D341Med (cell line): ENCODE measurements around the gene ZNF138.

Experiments used
- DNase-seq: peaks from one replicate; pipeline ENCODE4 v3.0.0; 2012; ENCODE audit warnings: low spot score

ZNF138 gene

DNA sequence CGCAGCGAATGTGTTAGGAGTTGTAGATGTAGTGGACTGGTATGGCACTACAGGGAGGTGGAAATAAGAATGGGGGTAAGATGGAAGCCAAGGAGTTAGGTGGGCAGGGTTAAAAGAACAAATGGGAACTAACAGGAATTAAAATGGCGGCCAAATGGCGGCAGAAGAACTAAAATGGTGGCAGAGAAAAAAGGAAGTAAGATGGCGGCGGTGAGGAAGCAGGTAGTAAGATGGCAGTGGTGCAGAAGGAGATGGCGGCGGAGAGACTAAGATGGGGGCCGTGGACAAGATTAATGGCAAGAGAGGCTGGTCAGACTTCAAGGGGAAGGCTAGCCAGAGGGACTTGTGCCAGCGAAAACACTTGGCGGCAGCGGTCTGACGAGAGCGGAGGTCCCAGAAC, 44.5 kb downstream of the ZNF138 start:
- no peak for DNase-seq

DNA sequence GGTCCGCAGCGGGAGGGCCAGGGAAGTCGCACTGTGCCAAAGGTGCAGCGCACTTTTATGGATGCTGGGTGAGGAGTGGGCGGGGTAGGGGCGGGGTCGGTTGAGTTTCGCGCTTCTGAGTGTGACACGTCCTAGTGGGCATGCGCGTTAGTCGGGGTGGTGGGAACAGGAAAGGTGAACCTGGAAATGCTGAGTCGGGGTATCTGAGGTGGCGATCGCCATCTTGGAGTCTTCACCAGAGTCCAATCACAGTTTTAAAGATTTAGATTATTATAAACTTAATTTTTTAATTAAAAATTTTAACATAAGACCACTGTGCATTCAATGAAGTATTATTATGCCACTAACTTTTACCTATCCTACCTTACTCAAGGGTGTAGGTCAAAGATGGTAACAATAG, 45.7 kb downstream of the ZNF138 start:
- DNase-seq: no peak

DNA sequence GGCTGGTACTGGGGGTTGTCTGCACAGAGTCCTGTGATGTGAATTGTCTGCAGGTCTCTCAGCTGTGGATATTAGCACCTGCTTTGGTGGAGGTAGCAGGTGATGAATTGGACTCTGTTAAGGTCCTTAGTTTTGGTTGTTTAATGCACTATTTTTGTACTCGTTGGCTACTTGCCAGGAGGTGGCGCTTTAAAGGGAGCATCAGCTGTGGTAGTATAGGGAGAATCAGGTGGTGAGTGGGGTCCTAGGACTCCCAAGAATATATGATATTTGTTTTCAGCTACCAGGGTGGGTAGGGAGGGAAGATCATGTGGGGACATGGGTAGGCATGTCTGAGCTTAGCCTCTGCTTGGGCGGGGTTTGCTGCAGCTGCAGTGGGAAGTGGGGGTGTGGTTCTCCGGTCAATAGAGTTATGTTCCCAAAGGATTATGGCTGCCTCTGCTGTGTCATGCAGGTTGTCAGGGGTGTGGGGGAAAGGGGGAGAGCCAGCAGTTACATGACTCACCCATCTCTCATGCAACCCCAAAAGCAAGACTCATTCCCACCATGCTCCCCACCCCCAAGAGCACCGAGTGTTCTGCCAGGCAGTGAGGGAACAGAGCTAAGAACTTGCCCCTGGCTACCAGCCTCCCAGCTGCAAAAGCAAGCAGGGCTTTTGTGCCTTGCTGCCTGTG, 55.2 kb downstream of the ZNF138 start:
- no peak for DNase-seq

DNA sequence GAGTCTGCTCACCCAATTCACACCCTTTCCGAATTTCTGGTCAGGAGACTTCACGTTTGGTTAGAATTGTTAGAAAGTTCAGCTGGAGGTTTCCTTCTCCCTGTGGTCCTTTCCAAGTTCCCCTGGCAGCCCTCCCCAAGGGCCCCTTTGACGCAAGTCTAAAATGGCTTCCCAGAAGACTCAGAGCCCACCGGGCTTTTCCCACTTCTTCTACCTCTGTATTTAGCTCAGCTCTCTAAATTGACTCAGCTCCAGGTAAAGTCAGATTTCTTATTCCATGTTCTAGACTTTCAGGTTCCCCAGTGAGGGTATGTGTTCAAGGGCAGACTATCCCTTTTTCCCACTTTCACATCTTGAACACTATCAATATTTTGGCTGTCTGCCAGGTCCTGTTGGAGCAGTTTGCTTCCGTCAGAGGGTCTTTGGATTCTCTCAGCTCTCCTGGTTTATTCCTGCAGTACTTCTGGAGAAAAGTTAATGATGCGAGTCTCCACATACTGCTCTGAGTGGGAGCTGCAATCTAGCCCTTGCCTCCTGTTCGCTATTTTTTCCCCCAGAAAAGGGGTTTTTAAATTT, 55.8 kb downstream of the ZNF138 start:
- DNase-seq: no peak

DNA sequence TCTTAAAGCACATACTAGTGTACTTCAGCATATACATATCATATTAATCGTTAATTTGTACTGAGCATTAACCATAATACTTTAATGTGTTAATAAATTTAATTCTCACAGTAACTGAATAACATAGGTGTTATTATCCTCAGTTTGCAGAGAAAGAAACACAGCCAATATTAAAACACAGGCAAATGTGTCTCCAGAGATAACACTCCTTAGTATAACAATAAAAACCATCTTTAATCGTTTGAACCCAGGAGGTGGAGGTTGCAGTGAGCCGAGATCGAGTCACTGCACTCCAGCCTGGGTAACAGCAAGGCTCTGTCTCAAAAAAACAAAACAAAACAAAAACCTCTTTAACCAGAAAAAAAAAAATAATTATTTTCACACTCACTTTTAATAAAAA, 59.5 kb downstream of the ZNF138 start:
- no peak for DNase-seq

DNA sequence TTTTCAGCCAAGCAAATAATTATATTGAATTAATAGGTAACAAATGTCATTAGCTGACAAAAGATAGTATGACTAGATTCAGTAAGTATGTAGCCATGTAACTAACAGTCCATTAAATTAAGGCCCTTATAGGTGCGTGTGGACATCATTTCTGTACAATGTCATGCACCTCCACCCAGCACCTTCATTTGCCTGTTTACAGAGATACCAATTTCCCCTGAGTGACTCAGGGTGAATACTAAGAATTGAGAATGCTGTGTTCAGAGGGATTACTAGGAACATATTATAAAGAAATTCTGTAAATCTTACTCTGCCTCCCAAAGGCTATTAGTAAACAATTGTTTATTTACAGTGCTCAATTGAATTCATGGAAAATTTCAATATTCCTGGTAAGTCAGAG, 60.7 kb downstream of the ZNF138 start:
- DNase-seq: no peak

DNA sequence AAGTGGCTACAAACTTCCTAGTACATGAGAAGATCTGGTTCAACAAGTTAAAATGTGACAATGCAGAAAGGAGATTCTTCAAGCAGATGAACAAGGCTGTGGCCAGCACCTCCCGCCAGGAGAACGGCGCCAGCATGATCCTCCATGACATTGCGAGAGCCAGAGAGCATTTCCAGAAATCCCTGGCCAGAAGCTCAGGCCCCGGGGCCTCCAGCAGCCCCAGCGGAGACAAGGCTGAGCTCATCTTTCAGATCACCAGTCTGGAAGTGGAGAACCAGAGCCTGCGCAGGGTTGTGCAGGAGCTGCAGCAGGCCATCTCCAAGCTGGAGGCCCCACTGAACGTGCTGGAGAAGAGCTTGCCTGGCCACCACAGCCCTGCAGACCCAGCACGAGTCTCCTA, 68.8 kb downstream of the ZNF138 start:
- DNase-seq: peak; percentile 8

DNA sequence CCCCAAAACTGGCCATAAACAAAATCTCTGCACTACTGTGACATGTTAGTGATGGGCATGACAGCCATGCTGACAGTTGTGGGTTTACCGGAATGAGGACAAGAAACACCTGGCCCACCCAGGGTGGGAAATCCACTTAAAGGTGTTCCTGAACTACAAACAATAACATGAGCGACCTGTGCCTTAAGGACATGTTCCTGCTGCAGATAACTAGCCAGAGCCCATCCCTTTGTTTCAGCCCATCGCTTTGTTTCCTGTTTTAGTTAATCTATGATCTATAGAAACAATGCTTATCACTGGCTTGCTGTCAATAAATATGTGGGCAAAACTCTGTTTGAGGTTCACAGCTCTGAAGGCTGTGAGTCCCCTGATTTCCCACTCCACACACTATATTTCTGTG, 69.3 kb downstream of the ZNF138 start:
- DNase-seq: peak; percentile 2

DNA sequence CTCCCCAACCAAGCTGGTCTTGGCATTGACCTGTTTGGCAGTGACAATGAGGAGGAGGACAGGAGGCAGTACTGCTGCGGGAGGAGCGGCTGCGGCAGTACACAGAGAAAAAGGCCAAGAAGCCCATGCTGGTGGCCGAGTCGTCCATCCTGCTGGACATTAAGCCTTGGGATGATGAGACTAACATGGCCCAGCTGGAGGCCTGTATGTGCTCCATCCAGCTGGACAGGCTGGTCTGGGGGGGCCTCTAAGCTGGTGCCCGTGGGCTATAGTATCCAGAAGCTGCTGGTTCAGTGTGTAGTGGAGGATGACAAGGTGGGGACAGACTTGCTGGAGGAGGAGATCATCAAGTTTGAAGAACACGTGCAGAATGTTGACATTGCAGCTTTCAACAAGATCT, 69.7 kb downstream of the ZNF138 start:
- peak; percentile 10 for DNase-seq

DNA sequence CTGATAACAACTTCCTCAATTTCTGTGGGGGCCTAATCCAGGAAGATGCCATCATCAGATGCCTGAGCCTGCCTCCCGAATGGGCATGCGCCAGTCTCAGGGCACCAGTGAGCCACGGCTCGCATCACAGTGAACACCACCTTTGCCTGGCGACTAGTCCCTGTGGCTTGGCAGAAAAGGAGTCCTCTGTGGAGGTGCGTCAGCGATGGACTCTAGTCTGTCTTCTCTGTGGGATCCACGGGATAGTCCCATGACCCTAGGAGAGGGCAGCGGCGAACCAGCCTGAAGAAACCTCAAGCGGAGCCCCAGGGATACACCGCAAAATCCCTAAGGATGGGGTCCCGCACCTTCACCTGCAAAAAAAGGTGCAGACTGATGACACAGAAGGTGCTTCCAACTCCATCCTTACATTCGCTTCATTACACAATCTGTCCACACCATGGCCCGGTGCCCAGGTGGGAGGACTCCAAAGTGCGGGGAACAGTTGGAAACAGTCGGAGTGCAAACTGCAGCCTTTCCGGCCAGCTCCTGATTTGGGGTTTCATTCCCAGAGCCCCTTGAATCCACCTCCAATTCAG, 73.7 kb downstream of the ZNF138 start:
- peak; percentile 9 for DNase-seq

DNA sequence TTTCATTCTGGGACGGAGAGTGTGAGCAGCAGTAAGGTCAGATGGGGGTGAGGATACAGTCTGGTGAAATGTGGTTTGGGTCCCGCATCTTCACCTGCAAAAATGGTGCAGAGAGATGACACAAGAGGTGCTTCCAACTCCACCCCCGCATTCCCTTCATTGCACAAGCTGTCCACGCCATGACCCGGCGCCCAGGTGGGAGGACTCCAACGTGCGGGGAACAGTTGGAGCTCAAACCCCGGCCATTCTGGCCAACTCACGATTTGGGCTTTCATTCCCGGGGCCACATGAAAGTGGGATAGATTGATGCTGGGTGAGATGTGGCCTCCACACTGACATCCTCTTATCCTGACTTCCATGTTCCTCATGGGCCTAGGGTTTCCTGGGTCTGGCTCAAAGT, 74.3 kb downstream of the ZNF138 start:
- DNase-seq: peak; percentile 15

DNA sequence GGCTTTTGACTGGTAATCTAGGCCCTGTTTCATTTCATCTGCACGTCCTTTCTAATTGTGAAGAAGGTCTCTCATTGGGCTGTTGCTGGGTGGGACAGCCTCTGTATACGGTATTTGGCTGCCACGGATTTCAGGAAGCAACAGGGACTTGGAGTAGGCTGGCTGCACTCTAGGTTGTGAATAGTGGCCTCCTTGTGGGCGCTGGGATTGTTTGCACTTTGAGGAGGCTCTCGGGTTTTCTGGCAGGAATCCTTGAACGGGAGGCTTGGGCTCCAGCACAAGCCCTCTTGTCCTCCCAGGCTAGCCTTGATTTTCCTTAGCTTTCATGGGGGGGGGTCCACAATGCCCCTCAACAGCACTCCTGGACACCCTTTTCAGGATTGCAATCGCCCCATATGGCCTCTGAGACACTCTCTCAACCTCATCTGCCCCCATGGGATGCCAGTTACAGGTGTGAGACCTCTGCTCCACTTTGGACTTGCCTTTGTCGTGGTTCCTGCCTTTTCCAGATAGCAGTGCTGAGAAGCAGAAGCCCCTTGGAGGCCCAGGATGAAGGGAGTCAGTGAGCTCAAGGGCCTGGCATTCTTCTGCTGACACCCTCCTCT, 75.0 kb downstream of the ZNF138 start:
- DNase-seq: peak; percentile 11

DNA sequence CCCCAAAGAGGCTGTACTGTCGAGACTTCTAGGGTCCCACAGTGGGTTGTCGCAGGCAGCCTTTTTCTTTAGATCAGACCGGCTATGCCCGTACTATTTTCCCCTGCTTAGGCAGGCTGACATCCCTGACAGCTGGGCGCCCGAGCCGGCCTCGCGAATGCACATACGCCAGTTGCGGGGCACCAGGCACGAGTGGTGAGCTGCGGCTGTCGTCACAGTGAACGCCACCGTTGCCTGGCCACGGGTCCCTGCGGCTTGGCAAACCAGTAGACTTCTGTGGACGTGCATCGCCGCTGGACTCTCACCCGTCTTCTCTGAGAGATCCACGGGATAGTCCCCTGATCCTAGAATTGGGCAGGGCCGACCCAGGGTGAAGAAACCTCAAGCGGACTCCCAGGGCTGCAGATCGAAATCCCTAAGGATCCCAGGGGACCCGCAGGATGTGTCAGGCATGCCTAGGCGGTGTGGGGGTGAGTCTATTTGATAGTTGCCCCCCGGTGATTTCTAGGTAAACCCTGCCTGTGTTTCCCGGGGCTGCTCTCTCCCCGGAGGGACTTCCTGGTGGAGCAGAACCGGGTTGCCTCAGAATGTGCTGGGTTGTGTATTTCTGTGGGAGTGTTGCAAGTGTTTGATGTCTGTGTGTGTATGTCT, 75.8 kb downstream of the ZNF138 start:
- peak; percentile 21 for DNase-seq

DNA sequence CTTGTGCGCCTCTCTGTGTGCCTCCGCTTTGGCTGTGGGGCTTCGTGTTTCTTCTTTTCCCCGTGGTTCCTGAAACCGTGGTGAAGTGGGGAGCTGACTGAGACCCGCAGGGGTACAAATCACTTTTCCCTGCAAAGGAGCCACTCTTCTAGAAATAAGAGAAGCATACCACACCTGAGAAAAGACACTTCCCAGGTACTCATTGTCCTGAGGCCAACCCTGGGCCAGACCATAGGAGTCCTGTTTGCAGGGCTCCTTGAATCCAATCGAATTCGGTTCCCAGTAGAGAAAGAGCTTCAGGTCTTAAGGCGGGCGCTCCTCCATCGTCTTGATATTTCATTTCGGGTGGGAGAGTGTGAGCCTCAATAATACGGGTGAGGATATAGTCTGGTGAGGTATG, 76.4 kb downstream of the ZNF138 start:
- DNase-seq: peak; percentile 9

DNA sequence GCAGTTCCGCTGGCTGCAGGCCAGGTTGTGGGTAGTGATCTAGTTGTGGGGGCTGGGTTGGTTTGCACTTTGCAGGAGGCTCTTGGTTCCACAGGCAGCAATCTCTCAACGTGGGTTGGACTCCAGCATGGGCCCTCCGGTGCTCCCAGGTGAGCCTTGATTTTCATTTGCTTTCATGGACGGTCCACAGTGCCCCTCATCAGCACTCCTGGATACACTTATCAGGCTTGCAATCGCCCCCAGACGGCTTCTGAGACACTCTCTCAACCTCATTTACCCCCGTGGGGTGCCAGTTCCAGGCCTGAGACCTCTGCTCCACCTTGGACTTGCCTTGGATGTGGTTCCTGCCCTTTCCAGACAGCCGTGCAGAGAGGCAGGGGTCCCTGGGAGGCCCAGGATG, 77.5 kb downstream of the ZNF138 start:
- peak; percentile 5 for DNase-seq

DNA sequence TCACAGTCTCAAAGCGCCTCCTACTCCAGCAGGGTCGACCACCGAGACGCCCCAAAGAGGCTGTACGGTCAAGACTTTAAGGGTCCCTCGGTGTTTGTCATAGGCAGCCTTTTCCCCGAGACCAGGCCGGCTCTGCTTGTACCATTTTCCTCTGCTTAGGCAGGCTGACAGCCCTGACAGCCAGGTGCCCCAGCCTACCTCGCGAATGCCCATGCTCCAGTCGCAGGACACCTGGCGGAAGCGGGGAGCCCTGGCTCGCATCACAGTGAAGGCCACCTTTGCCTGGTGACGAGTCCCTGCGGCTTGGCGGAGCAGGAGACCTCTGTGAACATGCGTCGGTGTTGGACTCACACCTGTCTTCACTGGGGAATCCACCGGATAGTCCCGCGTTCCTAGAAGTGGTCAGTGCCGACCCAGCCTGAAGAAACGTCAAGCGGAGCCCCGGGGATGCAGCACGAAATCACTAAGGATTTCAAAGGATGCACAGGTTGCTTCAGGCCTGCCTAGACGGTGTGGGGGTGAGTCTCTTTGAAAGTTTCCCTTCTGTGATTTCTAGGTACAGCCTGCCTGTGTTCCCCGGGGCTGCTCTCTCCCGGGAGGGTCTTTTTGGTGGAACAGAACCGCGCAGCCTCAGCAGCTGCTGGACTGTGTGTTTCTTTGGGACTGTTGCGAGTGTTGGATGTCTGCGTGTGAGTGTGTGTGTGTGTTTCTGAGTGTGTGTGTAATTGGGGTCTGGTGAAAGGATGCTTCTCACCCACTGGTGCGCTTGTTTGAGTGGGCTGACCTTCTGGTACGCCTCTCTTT, 78.3 kb downstream of the ZNF138 start:
- peak; percentile 9 for DNase-seq

DNA sequence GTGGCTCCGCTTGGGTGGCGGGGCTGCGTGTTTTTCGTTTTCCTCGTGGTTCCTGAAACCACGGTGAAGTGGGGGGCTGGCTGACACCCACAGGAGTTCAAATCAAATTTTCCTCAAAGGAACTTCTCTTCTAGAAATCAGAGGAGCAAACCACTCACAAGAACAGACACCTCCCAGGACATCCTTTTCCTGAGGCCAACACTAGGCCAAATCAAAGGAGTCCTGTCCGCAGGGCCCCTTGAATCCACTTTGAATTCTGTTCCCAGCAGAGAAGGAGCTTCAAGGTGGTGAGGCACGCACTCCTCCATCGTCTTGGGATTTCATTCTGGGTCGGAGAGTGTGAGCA, 78.9 kb downstream of the ZNF138 start:
- DNase-seq: peak; percentile 6

DNA sequence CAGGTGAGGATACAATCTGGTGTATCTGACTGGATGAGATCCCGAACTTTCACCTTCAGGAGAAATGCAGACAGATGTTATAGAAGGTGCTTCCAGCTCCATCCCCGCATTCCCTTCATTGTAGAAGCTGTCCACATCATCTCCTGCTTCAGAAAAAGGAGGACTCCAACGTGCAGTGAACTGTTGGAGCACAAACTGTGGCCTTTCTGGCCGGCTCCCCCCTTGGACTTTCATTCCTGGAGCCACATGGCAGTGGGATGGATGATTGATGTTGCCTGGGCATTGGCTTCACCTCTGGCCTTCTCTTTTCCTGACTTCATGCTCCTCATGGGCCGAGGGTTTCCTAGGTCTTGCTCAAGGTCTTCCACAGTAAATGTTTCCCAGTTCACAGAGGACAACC, 79.3 kb downstream of the ZNF138 start:
- no peak for DNase-seq

DNA sequence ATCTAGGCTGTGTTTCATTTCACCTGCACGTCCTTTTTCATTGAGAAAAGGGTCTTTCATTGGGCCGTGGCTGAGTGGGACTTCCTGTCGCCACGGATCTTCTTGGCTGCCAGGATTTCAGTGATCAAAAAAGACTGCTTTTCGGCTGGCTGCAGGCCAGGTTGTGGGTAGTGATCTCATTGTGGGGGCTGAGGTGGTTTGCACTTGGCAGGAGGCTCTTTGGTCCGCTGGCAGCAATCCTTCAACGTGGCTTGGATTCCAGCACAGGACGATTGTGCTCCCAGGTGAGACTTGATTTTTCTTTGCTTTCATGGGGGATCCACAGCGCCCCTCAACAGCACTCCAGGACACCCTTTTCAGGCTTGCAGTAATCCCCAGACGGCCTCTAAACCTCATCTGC, 79.9 kb downstream of the ZNF138 start:
- DNase-seq: peak; percentile 5

DNA sequence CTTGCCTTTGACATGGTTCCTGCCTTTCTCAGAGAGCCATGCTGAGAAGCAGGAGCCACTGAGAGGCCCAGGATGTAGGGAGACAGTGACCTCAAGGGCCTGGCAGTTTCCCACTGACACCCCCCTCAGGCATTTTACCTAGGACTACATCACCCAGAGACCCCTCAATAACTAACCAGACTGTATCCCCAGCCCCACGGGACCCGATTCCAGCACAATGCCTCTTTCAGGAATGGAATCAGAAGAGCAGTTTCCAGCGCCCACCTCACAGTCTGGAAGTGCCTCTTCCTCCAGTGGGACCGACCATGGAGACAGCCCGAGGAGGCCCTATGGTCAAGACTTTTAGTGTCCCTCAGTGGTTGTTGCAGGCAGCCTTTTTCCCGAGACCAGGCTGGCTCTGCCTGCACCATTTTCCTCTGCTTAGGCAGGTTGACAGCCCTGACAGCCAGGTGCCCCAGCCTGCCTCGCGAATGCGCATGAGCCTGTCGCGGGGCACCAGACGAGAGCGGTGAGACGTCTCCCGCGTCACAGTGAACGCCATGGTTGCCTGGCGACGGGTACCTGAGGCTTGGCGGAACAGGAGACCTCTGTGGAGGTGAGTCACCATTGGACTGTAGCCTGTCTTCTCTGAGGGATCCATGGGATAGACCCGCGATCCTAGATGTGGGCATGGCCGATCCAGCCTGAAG, 80.5 kb downstream of the ZNF138 start:
- peak; percentile 5 for DNase-seq

DNA sequence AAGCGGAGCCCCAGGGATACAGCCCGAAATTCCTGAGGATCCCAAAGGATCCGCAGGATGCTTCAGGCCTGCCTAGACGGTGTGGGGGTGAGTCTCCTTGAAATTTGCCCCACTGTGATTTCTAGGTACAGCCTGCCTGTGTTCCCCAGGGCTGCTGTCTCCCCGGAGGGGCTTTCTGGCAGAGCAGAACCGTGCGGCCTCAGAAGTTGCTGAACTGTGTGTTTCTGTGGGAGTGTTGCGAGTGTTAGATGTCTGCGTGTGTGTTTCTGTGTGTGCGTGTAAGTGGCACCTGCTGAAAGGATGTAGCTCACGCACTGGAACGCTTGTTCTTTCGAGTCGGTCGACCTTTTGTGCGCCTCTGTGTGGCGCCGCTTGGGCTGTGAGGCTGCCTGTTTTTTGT, 81.0 kb downstream of the ZNF138 start:
- DNase-seq: peak; percentile 2
